HG03045 (cell line): ENCODE data around the gene TRIM31.

Source experiments
- ATAC-seq: cut with Tn5 transposase; IDR thresholded peaks from one replicate; pipeline ENCODE4 v1.9.1; 2021; ENCODE audit warnings: mild to moderate bottlenecking, moderate library complexity; ENCODE audit not compliant: unreplicated experiment

TRIM31 gene

GRCh38 chr6:30113003-30113759 lies at the start of gene TRIM31:
Gene TRIM31, minus strand, starts transcription at chr6:30113090. Its CDS starts 285 bp downstream, at chr6:30112805.
- no peak for ATAC-seq

- ATAC-seq = no peak
Measured at GRCh38 chr6:30162265-30163089, 49.6 kb upstream of the TRIM31 start.

GRCh38 chr6:30160785-30161531 lies 48.1 kb upstream of the TRIM31 start, which contains the start of gene TRIM10:
Gene TRIM10, minus strand, starts transcription at chr6:30161211. Its CDS starts 353 bp downstream, at chr6:30160858.
- no peak for ATAC-seq

- ATAC-seq = no peak
Measured at GRCh38 chr6:30160008-30160784, 47.3 kb upstream of the TRIM31 start.

GRCh38 chr6:30158475-30159040 lies 45.7 kb upstream of the TRIM31 start:
- ATAC-seq = no peak

- no peak for ATAC-seq
Measured at GRCh38 chr6:30157999-30158398, 45.1 kb upstream of the TRIM31 start.

GRCh38 chr6:30157581-30157980 lies 44.7 kb upstream of the TRIM31 start:
- no peak for ATAC-seq

- ATAC-seq = no peak
Measured at GRCh38 chr6:30156774-30157173, 43.9 kb upstream of the TRIM31 start.

- ATAC-seq = no peak
Measured at GRCh38 chr6:30156262-30156599, 43.3 kb upstream of the TRIM31 start.

- no peak for ATAC-seq
Measured at GRCh38 chr6:30155520-30156261, 42.8 kb upstream of the TRIM31 start.

GRCh38 chr6:30154709-30155519 lies 42.0 kb upstream of the TRIM31 start:
- no peak for ATAC-seq

GRCh38 chr6:30154061-30154460 lies 41.2 kb upstream of the TRIM31 start:
- ATAC-seq = no peak

GRCh38 chr6:30152910-30153610 lies 40.2 kb upstream of the TRIM31 start:
- ATAC-seq = no peak

GRCh38 chr6:30152016-30152673 lies 39.3 kb upstream of the TRIM31 start:
- no peak for ATAC-seq

GRCh38 chr6:30151580-30151979 lies 38.7 kb upstream of the TRIM31 start:
- ATAC-seq = no peak

- ATAC-seq = no peak
Measured at GRCh38 chr6:30150671-30151395, 37.9 kb upstream of the TRIM31 start.
